HepG2 (cell line): ENCODE data around the gene DPEP2NB. TPM values are rescaled to one million over a fixed set of nuclear protein-coding genes. Genes with fewer than 3 reads are reported as not detected.
A peak's percentile ranks its signal among the peaks of the same experiment; 100 is the strongest.

Source experiments
- FOXP4 ChIP-seq: sonication (generic); formaldehyde crosslinking; IDR thresholded peaks from 2 replicates; pipeline ENCODE4 v1.4.0; 2020; ENCODE audit warnings: missing genetic modification reagents
- HOXA7 ChIP-seq: sonication (generic); formaldehyde crosslinking; IDR thresholded peaks from 2 replicates; pipeline ENCODE4 v1.8.1; 2022; ENCODE audit warnings: mild to moderate bottlenecking, missing genetic modification reagents, moderate library complexity
- HOXD1 ChIP-seq: sonication (generic); formaldehyde crosslinking; IDR thresholded peaks from 2 replicates; pipeline ENCODE4 v1.5.0; 2020; ENCODE audit warnings: missing genetic modification reagents
- KLF15 ChIP-seq: sonication (generic); formaldehyde crosslinking; IDR thresholded peaks from 2 replicates; pipeline ENCODE4 v1.8.1; 2023; ENCODE audit warnings: borderline replicate concordance, mild to moderate bottlenecking, inconsistent platforms, missing genetic modification reagents, mixed read lengths
- MXI1 ChIP-seq: IDR thresholded peaks from 3 replicates; pipeline ENCODE4 v1.6.1; 2012; ENCODE audit warnings: low read depth, low read length, inconsistent platforms, borderline replicate concordance
- NFATC3 ChIP-seq: sonication (generic); formaldehyde crosslinking; IDR thresholded peaks from 2 replicates; pipeline ENCODE4 v1.5.1; 2020; ENCODE audit warnings: mild to moderate bottlenecking, missing genetic modification reagents
- NFE2L2 ChIP-seq: fragments of 150-350 bp; IDR thresholded peaks from 2 replicates; pipeline ENCODE4 v1.6.1; 2014; ENCODE audit warnings: low read length
- PBX2 ChIP-seq: IDR thresholded peaks from 2 replicates; pipeline ENCODE4 v1.6.1; 2016; ENCODE audit warnings: control low read depth
- PRPF4 ChIP-seq: fragments of 200-400 bp; formaldehyde crosslinking; IDR thresholded peaks from 2 replicates; pipeline ENCODE4 v1.6.1; 2016; ENCODE audit warnings: low read length, low read depth; ENCODE audit not compliant: poor library complexity, severe bottlenecking
- SATB2 ChIP-seq: sonication (generic); formaldehyde crosslinking; IDR thresholded peaks from 2 replicates; pipeline ENCODE4 v1.5.0; 2020; ENCODE audit warnings: missing genetic modification reagents
- SMARCE1 ChIP-seq: fragments of 450-650 bp; IDR thresholded peaks from 2 replicates; pipeline ENCODE4 v1.6.1; 2017; ENCODE audit warnings: borderline replicate concordance
- ZKSCAN8 ChIP-seq: IDR thresholded peaks from 2 replicates; pipeline ENCODE4 v1.6.1; 2016; ENCODE audit warnings: borderline replicate concordance, missing genetic modification reagents, missing compliant biosample characterization
- ZMAT3 ChIP-seq: sonication (generic); formaldehyde crosslinking; conservative IDR thresholded peaks from 2 replicates; pipeline ENCODE4 v1.7.0; 2021; ENCODE audit warnings: missing genetic modification reagents
- ZNF781 ChIP-seq: sonication (generic); formaldehyde crosslinking; IDR thresholded peaks from 2 replicates; pipeline ENCODE4 v1.5.1; 2020; ENCODE audit warnings: borderline replicate concordance, mild to moderate bottlenecking, missing genetic modification reagents; ENCODE audit errors: not compliant biosample characterization
- polyA plus RNA-seq, 8 experiments: library from polyadenylated mRNA; depleted of rRNA in 3 of 8; stranded (reverse) in 7 of 8; unstranded in 1 of 8; fragments of >200 nt; fragmentation: Illumina TruSeq in 4 of 8; extraction: Trizol in 4 of 8; gene quantifications; 2 replicates each; pipeline versions ENCODE4 v1.2.1 to v1.2.3, GENCODE V29; 2011 to 2016; ENCODE audit warnings: low read depth in 4 of 8, missing spikeins in 1 of 8, mixed read lengths in 1 of 8; ENCODE audit not compliant: insufficient read depth in 1 of 8
- total RNA-seq, 5 experiments: library from RNA; depleted of rRNA; stranded (reverse); fragments of >200 nt; fragmentation: Illumina TruSeq; extraction: Trizol; gene quantifications; 2 replicates each; pipeline ENCODE4 v1.2.3, GENCODE V29; 2016; ENCODE audit warnings: low read depth in 1 of 5
- TF ChIP-seq, protein P1 (sequence below): sonication (generic); formaldehyde crosslinking; IDR thresholded peaks from 2 replicates; pipeline ENCODE4 v1.5.1; 2020; ENCODE audit warnings: mild to moderate bottlenecking, moderate library complexity, missing genetic modification reagents
- TF ChIP-seq, protein P2 (sequence below): sonication (generic); formaldehyde crosslinking; conservative IDR thresholded peaks from 2 replicates; pipeline ENCODE4 v1.8.0; 2022; ENCODE audit warnings: missing genetic modification reagents
- TF ChIP-seq, protein P3 (sequence below): sonication (generic); formaldehyde crosslinking; IDR thresholded peaks from 2 replicates; pipeline ENCODE4 v1.4.0; 2020; ENCODE audit warnings: missing genetic modification reagents; ENCODE audit errors: not compliant biosample characterization

DPEP2NB gene
- total and polyA plus RNA-seq, 2 of the 13 experiments (the other 11 are each of a cell fraction or from before 2014, with no cell fraction given), result not detected

DNA sequence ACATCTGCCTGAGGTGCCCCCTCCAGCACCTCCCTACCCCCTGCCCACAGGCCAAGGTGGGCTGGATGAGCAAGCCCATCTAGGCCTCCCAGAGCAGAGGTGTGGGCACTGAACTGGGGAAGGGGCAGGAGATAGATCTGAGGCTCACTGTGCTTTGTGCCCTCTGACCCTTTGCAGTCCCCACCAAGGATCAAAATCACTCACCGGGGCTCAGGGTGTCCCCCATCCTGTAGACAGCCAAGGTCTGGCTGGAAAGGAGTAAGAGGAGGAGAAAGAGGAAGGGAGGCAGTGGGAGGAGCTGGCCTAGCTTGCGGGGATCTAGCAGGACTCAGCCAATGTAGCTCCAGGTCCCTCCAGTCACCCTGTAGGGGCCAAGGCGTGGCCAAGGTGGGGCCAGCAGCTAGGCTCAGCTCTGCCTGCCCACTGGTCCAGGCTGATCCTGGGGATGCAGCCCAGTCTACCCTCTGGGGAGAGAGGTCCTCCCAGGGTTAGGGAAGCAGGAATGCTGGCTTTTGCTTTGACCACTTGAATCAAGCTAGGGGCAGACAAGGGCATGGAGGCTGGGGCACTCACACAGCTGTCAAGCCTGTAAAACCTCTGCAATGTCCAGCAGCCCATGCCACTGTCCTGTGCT, 49.0 kb downstream of the DPEP2NB start (continued):
- TF ChIP-seq, protein P1, sequence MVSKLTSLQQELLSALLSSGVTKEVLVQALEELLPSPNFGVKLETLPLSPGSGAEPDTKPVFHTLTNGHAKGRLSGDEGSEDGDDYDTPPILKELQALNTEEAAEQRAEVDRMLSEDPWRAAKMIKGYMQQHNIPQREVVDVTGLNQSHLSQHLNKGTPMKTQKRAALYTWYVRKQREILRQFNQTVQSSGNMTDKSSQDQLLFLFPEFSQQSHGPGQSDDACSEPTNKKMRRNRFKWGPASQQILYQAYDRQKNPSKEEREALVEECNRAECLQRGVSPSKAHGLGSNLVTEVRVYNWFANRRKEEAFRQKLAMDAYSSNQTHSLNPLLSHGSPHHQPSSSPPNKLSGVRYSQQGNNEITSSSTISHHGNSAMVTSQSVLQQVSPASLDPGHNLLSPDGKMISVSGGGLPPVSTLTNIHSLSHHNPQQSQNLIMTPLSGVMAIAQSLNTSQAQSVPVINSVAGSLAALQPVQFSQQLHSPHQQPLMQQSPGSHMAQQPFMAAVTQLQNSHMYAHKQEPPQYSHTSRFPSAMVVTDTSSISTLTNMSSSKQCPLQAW (CRISPR knock-in tag), result no peak; the same call in none of the 2 replicates
- TF ChIP-seq FOXP4 (CRISPR knock-in tag) (no peak), NFATC3 (CRISPR knock-in tag) (no peak), HOXA7 (CRISPR knock-in tag) (no peak), ZNF781 (CRISPR knock-in tag) (peak; percentile 68), PRPF4 (no peak), ZMAT3 (CRISPR knock-in tag) (no peak), SATB2 (CRISPR knock-in tag) (no peak), MXI1 (no peak), SMARCE1 (no peak), HOXD1 (CRISPR knock-in tag) (no peak), ZKSCAN8 (no peak; the same call in 1 of the 2 replicates), NFE2L2 (no peak), PBX2 (CRISPR knock-in tag) (no peak), KLF15 (CRISPR knock-in tag) (no peak)
- TF ChIP-seq, protein P2, sequence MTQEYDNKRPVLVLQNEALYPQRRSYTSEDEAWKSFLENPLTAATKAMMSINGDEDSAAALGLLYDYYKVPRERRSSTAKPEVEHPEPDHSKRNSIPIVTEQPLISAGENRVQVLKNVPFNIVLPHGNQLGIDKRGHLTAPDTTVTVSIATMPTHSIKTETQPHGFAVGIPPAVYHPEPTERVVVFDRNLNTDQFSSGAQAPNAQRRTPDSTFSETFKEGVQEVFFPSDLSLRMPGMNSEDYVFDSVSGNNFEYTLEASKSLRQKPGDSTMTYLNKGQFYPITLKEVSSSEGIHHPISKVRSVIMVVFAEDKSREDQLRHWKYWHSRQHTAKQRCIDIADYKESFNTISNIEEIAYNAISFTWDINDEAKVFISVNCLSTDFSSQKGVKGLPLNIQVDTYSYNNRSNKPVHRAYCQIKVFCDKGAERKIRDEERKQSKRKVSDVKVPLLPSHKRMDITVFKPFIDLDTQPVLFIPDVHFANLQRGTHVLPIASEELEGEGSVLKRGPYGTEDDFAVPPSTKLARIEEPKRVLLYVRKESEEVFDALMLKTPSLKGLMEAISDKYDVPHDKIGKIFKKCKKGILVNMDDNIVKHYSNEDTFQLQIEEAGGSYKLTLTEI (CRISPR knock-in tag), result no peak
- TF ChIP-seq, protein P3, sequence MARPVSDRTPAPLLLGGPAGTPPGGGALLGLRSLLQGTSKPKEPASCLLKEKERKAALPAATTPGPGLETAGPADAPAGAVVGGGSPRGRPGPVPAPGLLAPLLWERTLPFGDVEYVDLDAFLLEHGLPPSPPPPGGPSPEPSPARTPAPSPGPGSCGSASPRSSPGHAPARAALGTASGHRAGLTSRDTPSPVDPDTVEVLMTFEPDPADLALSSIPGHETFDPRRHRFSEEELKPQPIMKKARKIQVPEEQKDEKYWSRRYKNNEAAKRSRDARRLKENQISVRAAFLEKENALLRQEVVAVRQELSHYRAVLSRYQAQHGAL (CRISPR knock-in tag), result no peak
